Activated CD8-positive, alpha-beta memory T cell treated with anti-CD3 and anti-CD28 coated beads, Interleukin-2, amount 50 U/mL, for 1 hour (primary cell): ENCODE results near the gene CHTF18.
A peak's percentile ranks its signal among the peaks of the same experiment; 100 is the strongest.

Experiments used
- DNase-seq: peaks from one replicate; pipeline ENCODE4 v3.0.0-alpha.2; 2020; ENCODE audit errors: extremely low read depth

The CHTF18 gene

DNA sequence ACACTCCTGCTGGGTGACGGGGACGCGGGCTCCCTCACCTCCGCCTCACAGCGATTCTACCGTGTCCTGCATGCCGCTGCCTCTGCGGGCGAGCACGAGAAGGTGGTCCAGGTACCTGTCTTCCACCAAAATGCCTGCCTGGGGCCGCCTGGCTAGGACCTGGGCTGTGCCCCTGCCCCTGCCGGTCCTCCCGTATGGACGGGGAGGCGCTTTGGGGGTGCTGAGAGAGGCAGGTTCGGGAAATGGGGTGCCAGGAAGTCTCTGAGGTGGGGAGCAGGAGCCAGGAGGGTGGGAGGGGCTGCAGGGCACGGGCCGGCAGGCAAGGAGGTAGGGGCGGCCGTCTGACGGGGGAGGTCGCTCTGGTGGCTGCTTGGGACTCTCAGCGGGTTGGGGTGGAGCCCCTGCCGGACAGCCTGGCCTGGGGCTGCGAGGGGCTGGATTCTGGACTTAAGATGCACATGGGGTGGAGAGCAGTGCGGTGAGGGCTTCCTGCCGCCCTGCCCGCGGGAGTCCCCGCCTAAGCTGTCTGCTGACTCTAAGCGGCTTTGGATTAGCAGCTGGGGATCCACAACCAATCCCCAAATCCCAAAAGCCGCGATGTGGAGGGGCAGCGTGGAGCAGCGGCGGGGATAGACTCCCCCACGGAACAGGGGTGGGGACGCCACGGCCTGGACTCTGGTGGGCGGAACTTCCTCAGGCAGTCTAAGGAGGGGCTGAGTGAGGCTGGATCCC lies 5.8 kb downstream of the CHTF18 start:
- DNase-seq: no peak

DNA sequence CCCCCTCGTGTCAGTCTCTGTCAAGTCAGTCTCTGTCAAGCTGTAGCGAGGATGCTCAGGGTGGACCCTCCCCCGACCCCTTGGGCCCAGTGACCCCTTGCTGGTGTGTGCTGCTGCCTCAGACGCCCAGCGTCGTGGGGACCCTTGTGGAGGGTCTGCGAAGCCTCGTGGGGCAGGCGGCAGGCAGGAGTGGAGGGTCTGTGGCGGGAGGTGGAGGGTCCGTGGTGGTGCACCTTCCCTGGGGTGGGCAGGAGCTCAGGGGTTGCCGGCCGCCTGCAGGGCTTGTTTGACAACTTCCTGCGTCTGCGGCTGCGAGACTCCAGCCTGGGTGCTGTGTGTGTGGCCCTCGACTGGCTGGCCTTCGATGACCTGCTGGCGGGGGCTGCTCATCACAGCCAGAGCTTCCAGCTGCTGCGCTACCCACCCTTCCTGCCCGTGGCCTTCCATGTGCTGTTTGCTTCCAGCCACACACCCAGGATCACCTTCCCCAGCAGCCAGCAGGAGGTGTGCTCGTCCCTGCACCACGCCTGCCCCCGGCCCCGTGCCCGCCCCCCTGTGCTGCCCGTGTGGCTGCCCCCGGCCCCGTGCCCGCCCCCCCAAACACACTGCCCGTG lies 6.5 kb downstream of the CHTF18 start:
- no peak for DNase-seq

DNA sequence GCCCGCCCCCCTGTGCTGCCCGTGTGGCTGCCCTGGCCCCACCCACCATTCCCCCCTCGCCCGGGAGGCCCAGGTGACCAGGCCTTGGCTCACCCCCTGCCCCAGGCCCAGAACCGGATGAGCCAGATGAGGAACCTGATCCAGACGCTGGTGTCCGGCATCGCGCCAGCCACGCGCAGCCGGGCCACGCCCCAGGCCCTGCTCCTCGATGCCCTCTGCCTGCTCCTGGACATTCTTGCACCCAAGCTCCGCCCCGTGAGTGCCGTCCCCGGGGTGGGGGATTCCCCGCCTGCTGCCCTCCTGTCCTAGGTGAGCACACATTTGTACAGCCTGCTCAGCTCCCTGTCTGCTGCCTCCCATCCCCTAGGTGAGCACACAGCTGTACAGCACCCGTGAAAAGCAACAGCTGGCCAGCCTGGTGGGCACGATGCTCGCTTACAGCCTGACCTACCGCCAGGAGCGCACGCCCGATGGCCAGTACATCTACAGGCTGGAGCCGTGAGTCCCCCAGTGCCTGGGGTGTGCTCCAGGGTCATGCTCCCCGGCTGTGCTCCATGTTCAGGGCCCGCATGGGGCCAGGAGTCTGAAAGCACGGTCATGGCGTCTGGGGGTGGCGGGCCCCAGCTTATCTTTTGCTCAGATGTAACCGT lies 7.3 kb downstream of the CHTF18 start:
- no peak for DNase-seq

DNA sequence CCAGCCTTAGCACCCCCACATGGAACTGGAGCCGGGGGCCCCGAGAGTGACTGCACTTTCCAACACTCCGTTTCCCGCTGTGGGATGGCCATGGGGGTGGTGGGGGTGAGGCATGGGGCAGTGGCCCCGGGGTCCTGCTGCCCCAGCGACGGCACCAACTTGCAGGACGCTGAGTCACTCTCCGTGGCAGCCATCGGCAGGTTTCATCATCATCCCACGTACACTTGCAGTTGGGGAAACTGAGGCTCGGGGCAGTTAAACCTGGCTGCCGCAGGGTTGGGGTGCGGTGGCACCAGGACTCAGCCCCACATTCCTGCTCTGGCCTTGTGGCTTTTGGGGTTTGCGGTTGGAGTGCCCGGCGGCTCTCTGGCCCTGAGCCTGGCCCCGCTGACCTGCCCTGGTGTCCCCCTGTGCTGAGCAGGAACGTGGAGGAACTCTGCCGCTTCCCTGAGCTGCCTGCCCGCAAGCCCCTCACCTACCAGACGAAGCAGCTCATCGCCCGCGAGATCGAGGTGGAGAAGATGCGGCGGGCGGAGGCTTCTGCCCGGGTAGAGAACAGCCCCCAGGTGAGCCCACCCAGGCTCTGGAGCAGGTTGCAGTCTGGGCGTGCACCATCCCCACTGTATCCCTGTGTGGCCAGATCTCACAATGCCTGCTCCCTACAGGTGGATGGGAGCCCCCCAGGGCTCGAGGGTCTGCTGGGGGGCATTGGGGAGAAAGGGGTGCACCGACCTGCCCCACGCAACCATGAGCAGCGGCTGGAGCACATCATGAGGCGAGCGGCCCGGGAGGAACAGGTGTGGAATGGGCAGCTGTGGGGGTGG lies 8.1 kb downstream of the CHTF18 start:
- no peak for DNase-seq

DNA sequence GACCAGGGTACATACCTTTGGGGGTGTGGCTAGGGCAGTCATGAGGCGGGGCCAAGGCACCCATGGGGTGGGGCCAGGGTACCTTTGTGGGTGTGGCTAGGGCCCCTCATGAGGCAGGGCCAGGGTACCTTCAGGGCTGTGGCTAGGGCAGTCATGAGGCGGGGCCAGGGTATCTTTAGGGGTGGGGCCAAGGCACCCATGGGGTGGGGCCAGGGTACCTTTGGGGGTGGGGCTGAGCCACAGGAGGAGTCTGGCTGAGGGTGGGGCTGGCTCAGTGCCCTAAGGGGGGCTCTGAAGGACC lies 8.7 kb downstream of the CHTF18 start:
- DNase-seq: no peak

DNA sequence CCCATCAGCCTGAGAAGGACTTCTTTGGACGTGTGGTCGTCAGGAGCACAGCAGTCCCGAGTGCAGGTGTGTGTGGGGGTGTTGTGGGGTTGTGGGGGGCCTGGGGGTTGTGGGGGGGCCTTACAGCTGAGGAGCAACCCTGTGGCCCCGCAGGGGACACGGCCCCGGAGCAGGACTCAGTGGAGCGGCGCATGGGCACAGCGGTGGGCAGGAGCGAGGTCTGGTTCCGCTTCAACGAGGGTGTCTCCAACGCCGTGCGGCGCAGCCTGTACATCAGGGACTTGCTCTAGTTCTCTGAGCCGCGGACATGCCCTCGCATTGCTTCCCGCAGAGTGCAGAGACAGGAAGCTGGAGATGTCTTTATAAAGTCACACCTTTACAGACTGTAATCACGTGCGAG lies 9.3 kb downstream of the CHTF18 start:
- no peak for DNase-seq

DNA sequence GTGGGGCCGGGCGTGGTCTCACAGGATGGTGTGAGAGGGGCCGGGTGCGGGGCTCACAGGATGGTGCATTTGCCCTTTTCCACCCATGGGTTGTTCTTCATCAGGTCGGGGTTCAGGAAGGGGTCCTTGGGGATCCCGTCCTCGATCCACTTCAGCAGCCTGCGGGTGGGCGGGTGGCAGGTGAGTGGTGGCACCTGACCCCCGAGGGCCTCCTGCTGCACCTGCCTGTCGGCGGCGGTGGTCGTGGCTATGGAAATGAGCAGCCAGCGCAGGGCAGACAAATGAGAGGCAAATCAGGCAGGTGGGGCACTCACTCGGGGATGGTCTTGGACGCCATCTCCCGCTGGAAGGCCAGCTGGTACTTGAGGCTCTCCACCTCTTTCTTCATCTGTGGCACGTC lies 10.2 kb downstream of the CHTF18 start:
- DNase-seq: no peak

DNA sequence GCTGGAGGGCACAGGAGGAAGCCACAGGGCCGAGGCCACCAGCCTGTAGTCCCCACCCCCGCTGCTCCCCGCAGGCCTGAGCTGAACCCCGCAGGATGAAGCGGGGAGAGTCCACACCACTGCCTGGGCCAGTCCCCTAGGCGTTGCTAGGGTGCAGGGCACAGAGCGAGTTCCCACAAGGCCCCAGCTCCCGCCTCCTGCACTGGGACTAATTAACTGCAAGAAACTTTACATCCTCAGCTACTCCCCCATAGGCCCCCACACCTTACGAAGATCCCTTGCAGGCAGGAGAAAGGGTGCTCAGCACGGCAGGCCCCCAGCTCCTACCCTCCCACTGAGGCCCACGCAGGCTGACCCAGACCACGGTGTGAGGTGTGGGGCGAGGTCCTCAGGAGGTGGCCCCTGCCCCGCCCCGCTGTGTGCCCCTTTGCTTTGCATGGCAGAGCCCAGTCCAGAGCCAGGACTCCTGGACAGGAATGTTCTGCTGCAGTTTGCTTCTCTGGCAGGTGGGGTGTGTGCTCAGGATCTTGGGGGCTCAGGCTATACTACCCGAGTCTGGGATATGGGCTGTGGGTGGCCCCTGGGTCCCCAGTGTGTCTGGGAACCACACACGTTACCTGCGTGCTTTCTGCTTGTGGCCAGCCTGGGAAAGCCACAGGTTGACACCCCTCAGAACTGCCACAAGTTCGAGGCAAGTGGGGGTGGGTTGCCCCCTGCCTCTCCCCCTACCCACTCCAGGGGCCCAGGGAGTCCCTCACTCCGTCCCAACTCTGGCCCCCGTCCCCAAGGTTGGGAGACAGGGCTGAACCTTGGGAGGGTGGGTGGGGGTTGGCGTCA lies 10.9 kb downstream of the CHTF18 start:
- no peak for DNase-seq

DNA sequence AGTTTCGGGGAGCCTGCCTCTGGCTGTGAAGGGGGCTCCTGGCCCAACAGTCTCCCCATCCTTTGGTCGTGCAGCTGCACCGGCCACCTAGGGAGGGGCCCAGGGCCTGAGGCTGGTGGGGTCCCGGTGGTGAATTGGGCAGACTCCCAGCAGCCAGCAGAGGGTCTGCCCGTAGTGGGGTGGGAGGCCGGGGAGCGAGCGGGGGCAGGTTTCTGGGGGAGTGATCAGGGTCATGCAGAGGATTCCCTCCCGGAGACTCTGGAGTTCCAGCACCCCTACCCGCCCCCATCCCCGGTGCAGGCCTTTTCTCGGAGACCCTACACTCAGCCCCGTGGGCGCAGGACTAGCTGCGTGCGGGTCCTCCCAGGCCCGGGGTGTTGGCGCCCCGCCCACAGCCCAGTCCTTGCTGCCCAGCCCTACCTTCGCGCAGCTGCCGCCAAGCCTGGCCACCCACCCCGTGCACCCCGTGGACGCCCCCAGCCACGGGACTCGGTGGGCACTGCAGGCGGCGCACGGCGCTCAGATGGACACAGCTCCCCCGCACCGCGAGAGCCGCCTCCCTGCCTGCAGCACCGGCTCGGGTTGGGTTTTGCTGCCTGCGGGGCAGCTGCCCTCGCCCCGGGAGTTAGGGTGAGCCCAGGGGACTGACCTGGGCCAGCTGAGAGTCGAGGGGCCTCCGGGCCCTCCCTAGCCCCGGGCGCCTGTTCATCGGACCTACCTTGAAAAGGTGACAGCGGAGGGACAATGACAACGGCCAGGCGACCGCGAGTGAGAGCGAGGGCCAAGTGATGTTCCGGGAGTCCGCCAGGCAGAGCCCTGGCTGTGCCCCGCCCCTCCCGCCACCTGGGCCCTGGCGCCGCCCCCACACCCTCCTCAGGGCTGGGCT lies 11.8 kb downstream of the CHTF18 start, which contains the start of gene GNG13:
TSS of gene GNG13 (minus strand) at position 787 of the 886 bp plus-strand sequence. CDS start 1,657 bp downstream, outside the sequence.
- no peak for DNase-seq

DNA sequence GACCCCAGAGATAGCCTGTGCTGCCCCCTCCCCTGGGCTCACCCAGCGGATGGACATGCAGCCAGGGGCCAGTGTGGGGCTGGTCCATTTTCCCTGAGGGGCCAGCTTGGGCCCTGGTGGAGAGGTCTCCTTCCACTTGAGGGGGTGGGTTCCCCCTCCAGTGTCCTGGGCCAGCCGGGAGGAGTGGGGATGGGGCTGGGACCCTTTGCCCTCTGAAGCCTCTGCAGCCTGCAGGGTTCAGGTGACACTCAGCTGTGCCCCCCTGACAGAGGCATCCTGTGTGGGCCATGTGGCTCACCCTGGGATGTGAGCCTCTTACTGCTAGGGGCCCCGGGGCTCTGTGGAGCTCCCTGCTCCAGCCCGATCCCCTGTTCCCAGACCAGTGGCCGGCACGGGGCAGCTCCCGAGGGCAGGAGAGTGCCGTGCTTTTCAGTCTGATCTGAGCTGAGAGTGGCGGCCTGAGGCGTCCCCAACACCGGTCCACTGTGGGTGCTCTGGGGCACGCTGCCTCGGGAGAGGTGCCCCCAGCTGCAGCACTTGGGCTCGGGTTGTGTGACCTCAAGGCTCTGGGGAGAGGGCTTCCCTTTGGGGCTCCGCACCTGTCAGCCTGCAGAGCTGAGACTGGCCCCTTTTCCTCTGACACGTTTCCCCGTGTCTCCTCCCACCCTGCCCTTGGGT lies 12.6 kb downstream of the CHTF18 start:
- DNase-seq: no peak

DNA sequence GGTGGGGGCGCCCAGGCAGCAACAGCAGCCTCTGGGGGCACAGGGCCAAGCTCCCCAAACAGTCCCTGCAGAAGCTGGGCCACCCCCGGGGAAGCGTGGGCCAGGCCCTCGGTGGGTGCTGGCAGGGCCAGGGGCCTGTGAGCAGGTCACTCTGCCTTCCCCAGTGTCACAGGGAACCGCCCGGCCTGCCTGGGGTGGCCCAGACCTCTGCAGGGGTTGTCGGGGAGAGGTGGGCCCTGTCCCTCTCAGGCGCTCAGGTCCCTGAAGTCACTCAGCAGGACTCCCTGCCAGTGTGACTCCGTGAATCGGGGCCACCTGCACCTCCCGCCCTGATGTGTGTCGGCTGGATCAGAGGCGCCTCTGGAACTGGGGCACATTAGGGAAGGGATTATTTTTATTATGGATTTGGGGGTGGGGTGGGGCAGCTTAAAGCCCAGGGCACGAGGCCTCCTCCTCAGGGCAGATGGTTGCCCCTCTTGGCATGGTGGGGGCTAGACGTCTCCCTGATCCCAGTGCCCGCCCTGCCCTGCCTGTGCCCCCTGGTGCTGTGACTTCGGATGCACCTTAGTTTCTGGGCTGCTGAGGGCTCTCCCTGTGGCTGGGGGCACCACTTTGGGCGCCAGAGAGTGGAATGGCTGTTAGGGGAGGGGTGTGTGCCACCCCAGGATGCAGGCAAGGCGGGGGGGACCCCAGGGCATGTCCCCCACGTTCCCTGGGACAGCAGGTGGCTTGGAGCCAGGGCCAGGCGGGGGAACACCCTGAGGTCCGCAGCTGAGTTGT lies 13.4 kb downstream of the CHTF18 start:
- no peak for DNase-seq

DNA sequence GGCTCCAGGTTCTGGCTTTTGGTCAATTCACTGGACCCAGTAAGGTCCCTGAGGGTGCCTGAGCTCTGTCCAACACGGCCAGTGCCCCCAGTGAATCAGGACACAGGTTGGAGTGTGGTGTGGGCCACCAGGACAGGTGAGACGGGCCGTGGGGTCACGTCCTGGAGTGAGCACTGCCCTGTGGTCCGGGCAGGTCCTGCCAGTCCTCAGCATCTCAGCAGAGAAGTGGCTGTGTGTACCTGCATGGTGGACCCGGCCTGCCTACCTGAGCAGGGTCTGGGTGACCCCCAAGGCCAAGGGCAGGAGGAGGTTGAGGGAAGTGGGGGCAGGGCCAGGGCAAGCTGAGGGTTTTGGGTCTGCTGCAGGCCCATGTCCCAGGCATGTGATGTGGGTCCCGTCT lies 14.0 kb downstream of the CHTF18 start:
- no peak for DNase-seq

DNA sequence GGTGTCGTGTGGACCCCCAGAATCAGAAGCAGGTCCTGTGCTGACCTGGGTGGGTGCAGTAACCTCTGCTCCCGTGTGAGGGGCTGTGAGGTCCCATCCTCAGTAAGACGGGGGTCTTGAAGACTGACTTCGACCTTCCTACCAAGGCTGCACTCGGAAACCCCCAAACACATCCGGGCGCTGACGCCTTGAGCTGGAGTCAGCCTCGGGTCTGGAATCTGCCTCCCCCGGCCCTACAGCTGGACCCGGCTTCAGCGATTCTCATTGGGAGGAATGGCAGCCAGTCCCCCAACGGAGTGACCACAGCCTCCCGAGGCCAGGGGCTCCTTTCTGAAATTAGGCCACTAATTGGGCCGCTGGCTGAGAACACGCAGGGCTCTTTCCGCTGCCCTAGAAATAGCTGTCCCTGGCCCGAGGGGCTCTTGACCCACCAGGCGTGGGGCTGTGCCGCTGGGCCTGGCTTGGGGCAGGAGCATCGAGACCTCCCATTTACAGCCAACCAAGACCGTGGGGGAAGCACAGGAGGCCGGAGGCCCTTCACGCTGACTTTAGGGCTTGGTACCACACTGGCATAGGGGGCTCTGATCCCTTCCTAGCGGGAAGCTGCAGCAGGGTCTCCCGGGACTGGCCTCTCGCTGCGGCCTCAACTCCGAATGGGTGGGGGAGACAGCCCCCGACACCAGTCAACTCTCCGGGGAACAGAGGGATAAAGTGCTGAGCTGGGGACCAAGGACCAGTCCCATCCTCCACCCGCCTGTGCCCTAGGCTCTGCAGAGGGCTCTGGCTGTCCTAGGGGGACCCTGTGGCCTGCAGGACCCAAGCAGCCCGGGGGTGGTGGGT lies 14.7 kb downstream of the CHTF18 start:
- no peak for DNase-seq

DNA sequence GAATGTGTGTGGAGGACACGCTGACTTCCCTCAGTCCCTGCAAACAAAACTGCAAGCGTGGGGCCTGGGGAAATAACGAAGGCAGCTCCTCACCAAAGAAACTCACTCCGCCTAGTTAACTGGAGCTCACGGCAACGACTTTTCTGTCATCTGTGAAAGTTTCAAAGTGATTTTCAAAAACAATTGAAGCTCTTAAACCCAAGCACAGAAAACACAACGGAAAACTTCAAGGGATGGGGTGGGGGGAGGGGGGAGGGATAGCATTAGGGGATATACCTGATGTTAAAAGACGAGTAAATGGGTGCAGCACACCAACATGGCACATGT lies 15.3 kb downstream of the CHTF18 start:
- DNase-seq: no peak

DNA sequence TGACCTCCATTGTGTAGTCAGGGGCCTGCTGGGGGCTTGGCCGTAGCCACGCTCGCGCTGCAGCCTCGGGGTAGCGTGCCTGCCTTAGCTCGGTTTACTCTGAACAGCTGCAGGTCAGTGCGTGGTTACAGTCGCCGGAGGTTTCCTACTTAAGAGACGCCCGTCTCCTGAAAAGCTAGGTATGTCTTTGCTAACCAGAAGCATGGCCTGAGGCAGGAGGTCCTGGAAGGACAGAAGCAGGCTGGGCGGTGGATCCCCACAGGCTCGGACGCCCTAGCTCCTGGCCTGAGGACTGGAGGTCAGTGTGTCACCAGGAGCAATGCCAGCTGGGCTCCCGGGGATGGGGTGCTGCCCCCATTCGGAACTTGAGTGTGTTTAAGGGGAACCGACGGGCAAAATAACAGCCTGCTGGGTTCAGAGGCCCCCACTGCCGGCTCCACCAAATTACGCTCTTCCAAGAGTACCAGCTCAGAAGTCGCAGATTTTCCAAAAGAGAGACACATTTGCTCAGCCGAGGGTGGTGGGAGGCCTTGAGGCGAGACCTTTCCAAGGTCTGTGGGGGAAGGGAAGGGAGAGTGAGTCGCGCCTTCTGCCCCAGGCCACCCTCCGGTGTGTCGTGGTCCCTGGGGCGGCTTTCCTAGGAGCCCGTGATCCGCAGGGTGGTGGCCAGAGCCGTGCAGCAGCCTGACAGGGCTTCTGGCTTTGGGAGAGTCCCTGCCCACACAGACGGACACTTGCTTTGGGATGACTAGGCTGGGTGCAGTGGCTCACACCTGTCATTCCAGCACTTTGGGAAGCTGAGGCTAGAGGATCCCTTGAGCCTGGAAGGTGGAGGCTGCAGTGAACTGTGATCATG lies 16.0 kb downstream of the CHTF18 start:
- DNase-seq: no peak

DNA sequence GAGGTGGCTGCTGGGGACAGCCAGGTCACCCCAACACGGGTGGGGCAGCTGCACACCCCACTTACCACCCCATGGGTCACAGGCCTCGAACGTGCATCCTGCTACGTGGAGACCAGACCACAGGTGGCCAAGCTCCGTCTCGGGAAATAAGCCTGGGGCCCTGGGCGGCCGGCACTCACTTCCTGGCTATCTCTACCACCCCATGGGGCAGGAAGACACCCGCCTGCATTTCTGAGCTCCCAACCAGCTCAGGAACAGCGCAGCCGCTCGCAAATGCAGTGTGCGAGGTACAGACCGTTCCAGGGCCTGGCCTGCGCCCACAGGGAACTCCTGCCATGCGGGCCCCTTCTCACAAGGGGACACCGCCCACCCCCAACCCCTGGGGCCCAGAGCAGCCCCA lies 17.1 kb downstream of the CHTF18 start:
- no peak for DNase-seq

DNA sequence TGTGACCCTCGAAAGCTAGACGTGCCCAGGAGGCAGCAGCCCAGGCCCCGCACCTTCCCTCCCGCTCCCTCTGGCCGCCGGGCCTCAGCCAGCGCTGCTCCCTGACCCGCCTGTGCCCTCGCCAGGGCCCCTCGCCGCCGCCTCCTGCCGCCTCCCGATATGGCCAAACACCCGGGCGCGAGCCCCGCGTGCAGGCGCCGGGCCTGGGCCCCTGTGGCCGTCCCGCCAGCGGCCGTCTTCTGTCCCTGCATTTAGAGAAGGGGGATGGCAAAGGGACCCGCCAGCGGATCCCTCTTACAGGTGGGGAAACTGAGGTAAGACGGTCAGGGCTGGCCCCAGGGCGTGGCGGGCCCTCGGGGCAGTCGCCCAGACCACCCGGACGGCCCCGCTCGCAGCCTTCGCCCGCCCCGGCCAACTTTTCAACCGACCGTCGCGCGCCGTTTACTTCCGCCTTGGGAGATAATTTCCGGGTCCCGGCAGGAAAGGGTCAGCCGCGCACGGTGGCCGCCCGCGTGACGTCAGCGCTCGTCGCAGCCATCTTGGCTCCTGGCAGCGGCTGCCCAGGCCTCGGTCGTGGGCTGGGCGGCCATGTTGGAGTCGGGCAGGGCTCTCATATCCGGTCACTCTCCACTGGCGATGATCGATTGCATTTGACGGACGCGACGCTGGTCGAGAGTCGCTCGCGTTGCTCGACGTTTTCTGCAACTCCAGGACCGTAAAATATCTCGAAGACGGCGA lies 19.1 kb downstream of the CHTF18 start:
- peak; percentile 55 for DNase-seq
